HFFc6 (cell line): ENCODE measurements around the gene RBM15B. TPM values are rescaled to one million over a fixed set of nuclear protein-coding genes. Genes with fewer than 3 reads are reported as not detected.

Source experiments
- DNase-seq: peaks from one replicate; pipeline ENCODE4 v3.0.0-alpha.2; 2018
- H3K27ac Mint-ChIP-seq: 2 replicates; pipeline ENCODE4 v1.8.0; 2020; ENCODE audit warnings: mild to moderate bottlenecking, mixed read lengths
- H3K27me3 Mint-ChIP-seq: 2 replicates; pipeline ENCODE4 v1.8.0; 2021; ENCODE audit warnings: mild to moderate bottlenecking, moderate library complexity, mixed read lengths; ENCODE audit not compliant: insufficient read depth
- H3K36me3 Mint-ChIP-seq: 2 replicates; pipeline ENCODE4 v1.8.0; 2021; ENCODE audit warnings: low read depth, mixed read lengths
- H3K4me1 Mint-ChIP-seq: 2 replicates; pipeline ENCODE4 v1.8.0; 2020; ENCODE audit warnings: low read depth, mixed read lengths
- H3K4me3 Mint-ChIP-seq: 2 replicates; pipeline ENCODE4 v1.8.0; 2020; ENCODE audit warnings: mild to moderate bottlenecking, moderate library complexity, mixed read lengths
- H3K9me3 Mint-ChIP-seq: 2 replicates; pipeline ENCODE4 v1.8.0; 2020; ENCODE audit warnings: mild to moderate bottlenecking, mixed read lengths
- CTCF ChIP-seq: fragments of 200-600 bp; sonication (generic); IDR thresholded peaks from 2 replicates; pipeline ENCODE4 v1.5.0; 2021; ENCODE audit warnings: antibody characterized with exemption, mild to moderate bottlenecking
- total RNA-seq, 6 experiments: library from RNA; stranded (reverse); fragmentation: NEBNext Ultra II Directional; extraction: Animal tissue kit (Norgen Biotek cat#: 25700); gene quantifications; 2 replicates in 1 of 6; 3 replicates in 5 of 6; pipeline ENCODE4 v1.2.3, GENCODE V29; 2021

Gene RBM15B
- total RNA-seq, 6 experiments from 2014 or later, result 25.8 to 30.6 (median 29.2) TPM

DNA sequence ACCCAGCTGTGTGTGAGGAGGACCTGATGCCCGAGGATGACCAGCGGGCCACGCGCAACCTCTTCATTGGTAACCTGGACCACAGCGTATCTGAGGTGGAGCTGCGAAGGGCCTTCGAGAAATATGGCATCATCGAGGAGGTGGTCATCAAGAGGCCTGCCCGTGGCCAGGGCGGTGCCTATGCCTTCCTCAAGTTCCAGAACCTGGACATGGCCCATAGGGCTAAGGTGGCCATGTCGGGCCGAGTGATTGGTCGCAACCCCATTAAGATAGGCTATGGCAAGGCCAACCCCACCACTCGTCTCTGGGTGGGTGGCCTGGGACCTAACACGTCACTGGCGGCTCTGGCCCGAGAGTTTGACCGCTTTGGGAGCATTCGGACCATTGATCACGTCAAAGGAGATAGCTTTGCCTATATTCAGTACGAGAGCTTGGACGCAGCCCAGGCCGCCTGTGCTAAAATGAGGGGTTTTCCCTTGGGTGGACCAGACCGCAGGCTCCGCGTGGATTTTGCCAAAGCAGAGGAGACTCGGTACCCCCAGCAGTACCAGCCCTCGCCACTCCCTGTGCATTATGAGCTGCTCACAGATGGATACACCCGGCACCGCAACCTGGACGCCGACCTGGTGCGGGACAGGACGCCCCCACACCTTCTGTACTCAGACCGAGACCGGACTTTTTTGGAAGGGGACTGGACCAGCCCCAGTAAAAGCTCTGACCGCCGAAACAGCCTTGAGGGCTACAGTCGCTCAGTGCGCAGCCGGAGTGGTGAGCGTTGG lies 1.5 kb downstream of the RBM15B start:
- H3K9me3 Mint-ChIP-seq, result no peaks in the 10 kb centered on the region
- H3K36me3 Mint-ChIP-seq, result peaks cover 42% of the 10 kb centered on the region
- H3K4me3 Mint-ChIP-seq, result peak overlapping the region; percentile 88
- peaks cover 3% of the 10 kb centered on the region; the same call in 1 of the 2 replicates for H3K27me3 Mint-ChIP-seq
- H3K4me1 Mint-ChIP-seq, result peaks cover 60% of the 10 kb centered on the region
- no peak for TF ChIP-seq CTCF
- no peak for DNase-seq
- H3K27ac Mint-ChIP-seq, result no peak overlapping the region; the same call in none of the 2 replicates

DNA sequence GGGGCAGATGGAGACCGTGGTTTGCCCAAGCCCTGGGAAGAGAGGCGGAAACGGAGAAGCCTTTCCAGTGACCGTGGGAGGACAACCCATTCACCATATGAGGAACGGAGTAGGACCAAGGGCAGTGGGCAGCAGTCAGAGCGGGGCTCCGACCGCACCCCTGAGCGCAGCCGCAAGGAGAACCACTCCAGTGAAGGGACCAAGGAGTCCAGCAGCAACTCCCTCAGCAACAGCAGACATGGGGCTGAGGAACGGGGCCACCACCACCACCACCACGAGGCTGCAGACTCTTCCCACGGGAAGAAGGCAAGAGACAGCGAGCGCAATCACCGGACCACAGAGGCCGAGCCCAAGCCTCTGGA lies 2.0 kb downstream of the RBM15B start:
- peaks cover 36% of the 10 kb centered on the region for H3K36me3 Mint-ChIP-seq
- peak overlapping the region; percentile 33; the same call in 1 of the 2 replicates for H3K27ac Mint-ChIP-seq
- H3K4me3 Mint-ChIP-seq, result peak overlapping the region; percentile 45
- no peak for DNase-seq
- H3K27me3 Mint-ChIP-seq, result peaks cover 3% of the 10 kb centered on the region; the same call in 1 of the 2 replicates
- H3K4me1 Mint-ChIP-seq, result peaks cover 54% of the 10 kb centered on the region
- H3K9me3 Mint-ChIP-seq, result no peaks in the 10 kb centered on the region
- no peak for TF ChIP-seq CTCF

DNA sequence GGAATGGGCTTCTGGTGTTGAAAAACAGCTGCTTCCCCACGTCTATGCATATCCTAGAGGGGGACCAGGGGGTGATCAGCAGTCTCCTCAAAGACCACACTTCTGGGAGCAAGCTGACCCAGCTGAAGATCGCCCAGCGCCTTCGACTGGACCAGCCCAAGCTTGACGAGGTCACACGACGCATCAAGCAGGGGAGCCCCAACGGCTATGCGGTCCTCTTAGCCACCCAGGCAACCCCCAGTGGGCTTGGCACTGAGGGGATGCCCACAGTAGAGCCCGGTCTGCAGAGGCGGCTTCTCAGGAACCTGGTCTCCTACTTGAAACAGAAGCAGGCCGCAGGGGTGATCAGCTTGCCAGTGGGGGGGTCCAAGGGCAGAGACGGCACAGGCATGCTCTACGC lies 2.5 kb downstream of the RBM15B start:
- peaks cover 35% of the 10 kb centered on the region for H3K36me3 Mint-ChIP-seq
- H3K9me3 Mint-ChIP-seq, result no peaks in the 10 kb centered on the region
- peaks cover 50% of the 10 kb centered on the region for H3K4me1 Mint-ChIP-seq
- no peak for TF ChIP-seq CTCF
- no peak overlapping the region for H3K4me3 Mint-ChIP-seq
- no peak for DNase-seq
- H3K27ac Mint-ChIP-seq, result peak overlapping the region; percentile 33; the same call in 1 of the 2 replicates
- H3K27me3 Mint-ChIP-seq, result peaks cover 3% of the 10 kb centered on the region; the same call in 1 of the 2 replicates

GRCh38 chr3:51394541-51394940 lies 3.5 kb downstream of the RBM15B start:
- Mint-ChIP-seq H3K4me3 (peak overlapping the region; percentile 16), H3K27me3 (peaks cover 3% of the 10 kb centered on the region; the same call in 1 of the 2 replicates), H3K9me3 (no peaks in the 10 kb centered on the region), H3K4me1 (peaks cover 40% of the 10 kb centered on the region), H3K36me3 (peaks cover 27% of the 10 kb centered on the region), H3K27ac (peak overlapping the region; percentile 22)
- DNase-seq, result no peak
- no peak for TF ChIP-seq CTCF

GRCh38 chr3:51395493-51396213 lies 4.6 kb downstream of the RBM15B start:
- no peak for TF ChIP-seq CTCF
- no peak for DNase-seq
- Mint-ChIP-seq H3K36me3 (peaks cover 27% of the 10 kb centered on the region), H3K4me3 (no peak overlapping the region), H3K27ac (peak overlapping the region; percentile 32), H3K27me3 (peaks cover 3% of the 10 kb centered on the region; the same call in 1 of the 2 replicates), H3K4me1 (peaks cover 36% of the 10 kb centered on the region), H3K9me3 (no peaks in the 10 kb centered on the region)
